ENCODE data around the gene CACNA1A.
"Not testable (repeated sequence)": the region's sequence is repeated elsewhere in the genome, so short reads cannot be mapped to it uniquely, and the experiment has no call there.

CACNA1A gene

GRCh38 chr19:13172346-13173138 lies 333.7 kb downstream of the CACNA1A start:
- TF ChIP-seq CTCF (IDR thresholded peaks at IDR 0.05; ENCODE audit: low read depth, low read length, missing control alignments) = no peak
- DNase-seq (ENCODE audit: low read depth) = no peak
- H3K4me3 ChIP-seq (ENCODE audit: low read depth, low read length) = no peak overlapping the region

GRCh38 chr19:13171146-13171545 lies 335.1 kb downstream of the CACNA1A start:
- no peak for TF ChIP-seq CTCF (IDR thresholded peaks at IDR 0.05; ENCODE audit: low read depth, low read length, missing control alignments)
- no peak overlapping the region for H3K4me3 ChIP-seq (ENCODE audit: low read depth, low read length)
- DNase-seq (ENCODE audit: low read depth) = no peak

GRCh38 chr19:13169769-13170168 lies 336.5 kb downstream of the CACNA1A start:
- H3K4me3 ChIP-seq (ENCODE audit: low read depth, low read length) = no peak overlapping the region
- DNase-seq (ENCODE audit: low read depth) = no peak
- TF ChIP-seq CTCF (IDR thresholded peaks at IDR 0.05; ENCODE audit: low read depth, low read length, missing control alignments) = no peak

GRCh38 chr19:13166151-13166550 lies 340.1 kb downstream of the CACNA1A start:
- H3K4me3 ChIP-seq (ENCODE audit: low read depth, low read length); DNase-seq (ENCODE audit: low read depth): not testable (repeated sequence)

GRCh38 chr19:13165162-13165997 lies 340.9 kb downstream of the CACNA1A start:
- no peak for DNase-seq (ENCODE audit: low read depth)

DNA sequence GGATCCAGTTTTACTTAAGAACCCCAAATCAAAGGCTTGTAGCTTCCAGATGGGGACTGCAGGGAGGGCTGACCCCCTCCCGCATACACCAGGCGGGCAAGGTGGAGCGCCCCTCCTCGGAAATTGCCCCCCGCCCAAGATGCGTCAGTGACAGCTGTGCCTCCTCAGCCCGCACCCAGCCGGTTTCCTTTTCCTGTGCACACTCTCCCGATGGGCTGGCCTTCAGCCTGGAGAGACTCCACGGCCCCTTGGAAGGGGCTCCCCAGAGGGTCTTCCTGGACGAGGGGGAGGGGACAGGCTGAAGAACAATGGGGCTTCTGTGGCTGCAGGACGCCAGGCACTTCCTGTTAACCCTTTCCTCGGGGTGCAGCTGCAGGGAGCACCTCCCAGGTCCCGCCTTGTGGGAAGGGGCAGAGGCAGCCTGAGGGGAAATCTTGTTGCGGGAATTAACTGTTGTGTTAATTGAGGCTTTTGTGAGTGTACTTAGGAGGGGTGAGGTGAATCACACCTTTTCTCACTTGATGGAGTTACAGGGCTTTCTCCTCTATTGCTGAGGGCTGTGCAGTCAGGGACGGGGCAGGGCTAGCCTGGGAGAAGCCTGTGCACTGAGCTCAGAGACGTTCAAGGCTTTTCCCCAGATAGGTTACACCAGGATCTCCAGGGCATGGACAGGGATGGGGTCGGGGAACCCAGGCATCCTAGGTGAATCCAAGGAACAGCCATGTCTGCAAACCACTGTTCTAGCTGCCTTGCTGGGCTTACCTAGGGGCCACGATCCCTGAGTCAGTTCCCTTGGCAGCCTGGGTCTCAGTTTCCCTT lies 341.7 kb downstream of the CACNA1A start:
- no peak for DNase-seq (ENCODE audit: low read depth)
- H3K4me3 ChIP-seq (ENCODE audit: low read depth, low read length) = no peak overlapping the region
- TF ChIP-seq CTCF (IDR thresholded peaks at IDR 0.05; ENCODE audit: low read depth, low read length, missing control alignments) = no peak

More at GRCh38 chr19:13165162-13165997, 340.9 kb downstream of the CACNA1A start:
- no peak for TF ChIP-seq CTCF (IDR thresholded peaks at IDR 0.05; ENCODE audit: low read depth, low read length, missing control alignments)
- H3K4me3 ChIP-seq (ENCODE audit: low read depth, low read length) = no peak overlapping the region
